CD14-positive monocyte (primary cell): ENCODE results near the gene RHBG. TPM values are rescaled to one million over a fixed set of nuclear protein-coding genes. Genes with fewer than 3 reads are reported as not detected.
A peak's percentile ranks its signal among the peaks of the same experiment; 100 is the strongest.

Experiments used
- DNase-seq, 3 donors: peaks; one replicate each; pipeline ENCODE4 v3.0.0-alpha.2; 2011 to 2022
- H2AFZ ChIP-seq: 2 replicates; pipeline ENCODE4 v1.6.0; 2012; ENCODE audit warnings: mild to moderate bottlenecking, low read depth, low read length, inconsistent platforms; ENCODE audit not compliant: insufficient read depth, poor library complexity, severe bottlenecking
- H3K27ac ChIP-seq, 2 donors: 1 replicate in 1 of 2; 2 replicates in 1 of 2; pipeline ENCODE4 v1.5.1; 2012 to 2013; ENCODE audit warnings: low read length in 2 of 2, control low read depth in 1 of 2, inconsistent platforms in 1 of 2, low read depth in 1 of 2, mild to moderate bottlenecking in 1 of 2
- H3K27me3 ChIP-seq, 2 donors: one replicate each; pipeline versions ENCODE4 v1.6.0 to v1.6.1; 2011 to 2013; ENCODE audit warnings: low read length in 2 of 2; ENCODE audit not compliant: control insufficient read depth in 2 of 2, insufficient read depth in 2 of 2
- H3K36me3 ChIP-seq, 2 donors: replicated peaks in 1 of 2; 1 replicate in 1 of 2; 2 replicates in 1 of 2; pipeline versions ENCODE4 v1.5.1 to v1.6.1; 2012 to 2013; ENCODE audit warnings: low read length in 2 of 2, control low read depth in 1 of 2, inconsistent platforms in 1 of 2, mild to moderate bottlenecking in 1 of 2; ENCODE audit not compliant: insufficient read depth in 2 of 2, control insufficient read depth in 1 of 2
- H3K4me1 ChIP-seq, 2 donors: 1 replicate in 1 of 2; 2 replicates in 1 of 2; pipeline versions ENCODE4 v1.5.1 to v1.6.1; 2012 to 2013; ENCODE audit warnings: low read length in 2 of 2, control low read depth in 1 of 2, inconsistent platforms in 1 of 2, mild to moderate bottlenecking in 1 of 2, moderate library complexity in 1 of 2; ENCODE audit not compliant: insufficient read depth in 2 of 2, control insufficient read depth in 1 of 2
- H3K4me2 ChIP-seq: replicated peaks from 2 replicates; pipeline ENCODE3; 2012; ENCODE audit warnings: low read length, moderate library complexity, mild to moderate bottlenecking; ENCODE audit not compliant: poor library complexity, severe bottlenecking; ENCODE audit errors: extremely low read depth
- H3K4me3 ChIP-seq, 3 experiments: fragments of 200-600 bp in 1 of 3; sonication (generic) in 1 of 3; replicated peaks in 1 of 3; 1 replicate in 2 of 3; 2 replicates in 1 of 3; pipeline ENCODE4 v1.5.1; 2011 to 2013; ENCODE audit warnings: low read length in 3 of 3, mild to moderate bottlenecking in 3 of 3, control low read depth in 2 of 3, low read depth in 2 of 3, inconsistent platforms in 1 of 3, moderate library complexity in 1 of 3
- H3K79me2 ChIP-seq: 2 replicates; pipeline ENCODE4 v1.6.0; 2012; ENCODE audit warnings: mild to moderate bottlenecking, control low read depth, inconsistent platforms, low read length, moderate library complexity; ENCODE audit not compliant: insufficient read depth
- H3K9ac ChIP-seq: 2 replicates; pipeline ENCODE4 v1.6.0; 2017; ENCODE audit warnings: low read length, mild to moderate bottlenecking; ENCODE audit not compliant: insufficient read depth, poor library complexity, severe bottlenecking
- H3K9me3 ChIP-seq, 2 donors: replicated peaks in 1 of 2; 1 replicate in 1 of 2; 2 replicates in 1 of 2; pipeline versions ENCODE4 v1.5.1 to v1.6.1; 2012 to 2013; ENCODE audit warnings: low read length in 2 of 2, control low read depth in 1 of 2; ENCODE audit not compliant: control insufficient read depth in 1 of 2, insufficient read depth in 1 of 2
- H4K20me1 ChIP-seq: 2 replicates; pipeline ENCODE4 v1.6.0; 2012; ENCODE audit warnings: mild to moderate bottlenecking, low read length, control low read depth, moderate library complexity; ENCODE audit not compliant: insufficient read depth
- H3K27ac Mint-ChIP-seq, 7 donors: one replicate each; pipeline ENCODE4 v1.8.0; 2020; ENCODE audit warnings: mild to moderate bottlenecking in 7 of 7, mixed read lengths in 7 of 7, moderate library complexity in 6 of 7, inconsistent platforms in 2 of 7
- H3K27me3 Mint-ChIP-seq, 3 donors: one replicate each; pipeline ENCODE4 v1.8.0; 2021 to 2022; ENCODE audit warnings: low read depth in 3 of 3, mild to moderate bottlenecking in 3 of 3, mixed read lengths in 3 of 3, moderate library complexity in 3 of 3, inconsistent platforms in 1 of 3
- H3K36me3 Mint-ChIP-seq, 2 donors: one replicate each; pipeline ENCODE4 v1.8.0; 2020; ENCODE audit warnings: mixed read lengths in 2 of 2, inconsistent platforms in 1 of 2, mild to moderate bottlenecking in 1 of 2
- H3K4me1 Mint-ChIP-seq: one replicate; pipeline ENCODE4 v1.8.0; 2020; ENCODE audit warnings: mild to moderate bottlenecking, mixed read lengths
- H3K4me3 Mint-ChIP-seq, 2 donors: one replicate each; pipeline ENCODE4 v1.8.0; 2020; ENCODE audit warnings: mild to moderate bottlenecking in 2 of 2, mixed read lengths in 2 of 2, moderate library complexity in 1 of 2
- H3K9me3 Mint-ChIP-seq, 7 donors: one replicate each; pipeline ENCODE4 v1.8.0; 2020 to 2022; ENCODE audit warnings: mixed read lengths in 7 of 7, mild to moderate bottlenecking in 6 of 7, moderate library complexity in 6 of 7, inconsistent platforms in 2 of 7
- CTCF ChIP-seq: fragments of 200-600 bp; IDR thresholded peaks from one replicate; pipeline ENCODE4 v1.8.0; 2022; ENCODE audit warnings: antibody characterized with exemption, mild to moderate bottlenecking
- WGBS: methylation state at CpG from one replicate; pipeline ENCODE4 v1.1.5; 2013; ENCODE audit warnings: missing lambda C conversion rate; ENCODE audit not compliant: insufficient coverage; 5-methylcytosine and 5-hydroxymethylcytosine counted together
- intact Hi-C, 2 donors: fragments of 100-400 bp; cut with micrococcal nuclease; formaldehyde crosslinking; loops; one replicate each; pipeline versions ENCODE4 v1.15.0 to v1.15.1; 2023
- polyA plus RNA-seq, 3 donors: library from polyadenylated mRNA; depleted of rRNA in 1 of 3; unstranded in 2 of 3; stranded (reverse) in 1 of 3; fragments of 300-500 nt in 2 of 3; fragments of >200 nt in 1 of 3; fragmentation: Illumina TruSeq in 2 of 3; gene quantifications; 1 replicate in 2 of 3; 2 replicates in 1 of 3; pipeline ENCODE4 v1.2.3, GENCODE V29; 2012 to 2021

RHBG gene
- polyA plus RNA-seq, 3 donors, result 0.08 TPM; not detected in 2

DNA sequence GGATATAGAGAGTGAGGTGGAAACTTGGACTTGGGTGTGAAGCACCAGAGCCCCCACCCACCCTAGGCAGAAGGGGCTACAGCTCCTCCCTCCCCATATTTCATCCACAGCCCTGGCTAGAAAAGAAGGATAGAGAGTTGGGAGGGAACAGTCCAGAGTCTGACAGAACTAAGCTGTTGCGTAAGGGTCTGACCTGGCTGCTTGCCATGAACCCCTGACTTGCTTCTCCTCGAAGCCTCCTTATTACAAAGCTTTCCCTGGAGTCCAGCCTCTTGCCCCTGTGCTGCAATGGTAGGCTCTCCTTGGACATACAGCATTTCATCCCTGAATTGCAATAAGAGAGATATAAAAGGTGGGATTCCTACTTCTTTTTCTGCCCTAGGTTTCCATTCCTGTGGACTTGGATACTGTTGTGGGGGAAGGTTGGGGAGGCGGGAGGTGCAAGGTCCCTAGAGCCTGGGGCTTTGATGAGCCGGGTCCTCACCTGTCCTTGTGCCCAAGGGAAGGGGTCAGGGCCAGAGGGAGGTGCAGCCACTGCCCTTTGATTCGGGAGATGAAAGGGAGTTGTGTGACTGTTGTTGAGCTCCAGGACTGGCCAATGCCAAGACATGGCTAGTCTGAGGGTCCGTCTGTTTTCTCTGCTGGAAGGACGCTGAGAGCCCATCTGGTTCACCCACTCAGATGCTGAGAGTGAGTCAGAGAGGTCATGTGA, 2.7 kb downstream of the RHBG start:
- Mint-ChIP-seq H3K4me3 (peak overlapping the region in 1 of 2 donors; percentile 21), H3K4me1 (peaks cover 41% of the 10 kb centered on the region), H3K27ac (peak overlapping the region in 4 of 7 donors; percentile 58 to 73 (median 62)), H3K36me3 (peaks cover 0 to 3% of the 10 kb centered on the region in 2 donors), H3K9me3 (no peaks in the 10 kb centered on the region), H3K27me3 (peaks cover 18 to 28% (median 20%) of the 10 kb centered on the region in 3 donors)
- intact Hi-C loops, result no loop called here
- Histone ChIP-seq H3K4me1 (peaks cover 49 to 58% of the 10 kb centered on the region in 2 donors), H4K20me1 (no peaks in the 10 kb centered on the region), H3K9me3 (no peaks in the 10 kb centered on the region), H3K36me3 (no peaks in the 10 kb centered on the region), H3K4me3 (peak overlapping the region in 1 of 3 experiments; percentile 1), H3K27me3 (peaks cover 0 to 28% of the 10 kb centered on the region in 2 donors), H3K9ac (no peak overlapping the region), H3K79me2 (no peaks in the 10 kb centered on the region), H3K27ac (no peak overlapping the region), H3K4me2 (peak overlapping the region; percentile 31), H2AFZ (no peak overlapping the region)
- peak; percentile 74 to 92 (median 76) for DNase-seq
- no peak for TF ChIP-seq CTCF
- 82% methylated on average over 5 of the region's 7 CpGs for WGBS

GRCh38 chr1:156372265-156372586, 3.2 kb downstream of the RHBG start:
- intact Hi-C loops, result no loop called here
- H4K20me1 ChIP-seq, result no peaks in the 10 kb centered on the region
- H3K27ac ChIP-seq, result no peak overlapping the region
- no peaks in the 10 kb centered on the region for H3K36me3 ChIP-seq
- H3K4me1 ChIP-seq, result peaks cover 54 to 64% of the 10 kb centered on the region in 2 donors
- H3K9ac ChIP-seq, result no peak overlapping the region
- no peak for TF ChIP-seq CTCF
- peak in 1 of 3 donors; percentile 14 for DNase-seq
- H3K4me3 Mint-ChIP-seq, result no peak overlapping the region
- H3K9me3 Mint-ChIP-seq, result no peaks in the 10 kb centered on the region
- no peak overlapping the region for H3K4me3 ChIP-seq
- no peak overlapping the region for H3K4me2 ChIP-seq
- H3K79me2 ChIP-seq, result no peaks in the 10 kb centered on the region
- peak overlapping the region in 2 of 7 donors; percentile 8 to 58 for H3K27ac Mint-ChIP-seq
- peaks cover 0 to 23% of the 10 kb centered on the region in 2 donors for H3K27me3 ChIP-seq
- peaks cover 16 to 26% (median 18%) of the 10 kb centered on the region in 3 donors for H3K27me3 Mint-ChIP-seq
- H3K9me3 ChIP-seq, result no peaks in the 10 kb centered on the region
- peaks cover 0 to 3% of the 10 kb centered on the region in 2 donors for H3K36me3 Mint-ChIP-seq
- H2AFZ ChIP-seq, result no peak overlapping the region
- peaks cover 47% of the 10 kb centered on the region for H3K4me1 Mint-ChIP-seq
